OCI-LY3 (cell line): ENCODE measurements around the gene WDFY4.

ENCODE experiments used
- CTCF ChIP-seq: fragments of 200-600, 300-600 bp; sonication (generic); IDR thresholded peaks from 2 replicates; pipeline ENCODE4 v1.5.1; 2014; ENCODE audit warnings: antibody characterized with exemption, low read length, low read depth
- EZH2phosphoT487 ChIP-seq: fragments of 200-600 bp; shearing (Covaris generic); IDR thresholded peaks from 2 replicates; pipeline ENCODE4 v1.6.1; 2018; ENCODE audit warnings: antibody characterized with exemption, mixed run types, low read depth

- TF ChIP-seq CTCF (no peak), EZH2phosphoT487 (no peak)
Observed at GRCh38 chr10:48714088-48714487, 29.4 kb downstream of the WDFY4 start.
